ENCODE data around the gene DNM1L. TPM values are rescaled to one million over a fixed set of nuclear protein-coding genes. Genes with fewer than 3 reads are reported as not detected.

DNM1L gene
- total and polyA plus RNA-seq, 2 of the 4 experiments (the other 2 are of a cell fraction) = 44.8 to 70.1 TPM

GRCh38 chr12:32693036-32693435 lies 13.9 kb downstream of the DNM1L start:
- Histone ChIP-seq H3K27ac (ENCODE audit: insufficient read depth, low read length) (no peak overlapping the region), H4K8ac (ENCODE audit: low read depth in 2 of 2, low read length in 2 of 2) (no peak overlapping the region), H2AK9ac (replicated peaks; ENCODE audit: low read depth, low read length, poor library complexity) (no peak overlapping the region), H3K79me1 (ENCODE audit: low read depth in 1 of 2, low read length in 2 of 2) (peaks cover 15 to 64% of the 10 kb centered on the region in 2 experiments), H2BK15ac (ENCODE audit: low read depth, low read length) (no peak overlapping the region), H2BK120ac (ENCODE audit: low read depth, low read length) (no peak overlapping the region), H4K5ac (ENCODE audit: low read depth, low read length) (no peak overlapping the region), H3K9me3 (ENCODE audit: control insufficient read depth, insufficient read depth, low read length) (no peaks in the 10 kb centered on the region; the same call in 1 of the 2 replicates), H4K91ac (ENCODE audit: insufficient read depth, low read depth, low read length) (no peak overlapping the region), H3K14ac (replicated peaks; ENCODE audit: low read depth, low read length) (no peak overlapping the region), H2AK5ac (ENCODE audit: low read depth, low read length) (no peak overlapping the region), H3K23ac (ENCODE audit: low read depth, low read length) (no peak overlapping the region), H3K4me2 (ENCODE audit: low read depth, low read length) (no peak overlapping the region), H3K18ac (ENCODE audit: low read depth, low read length) (no peak overlapping the region), H3K4me3 (ENCODE audit: insufficient read depth, low read depth, low read length) (no peak overlapping the region), H2BK20ac (ENCODE audit: low read depth, low read length) (no peak overlapping the region), H3K27me3 (ENCODE audit: control insufficient read depth, insufficient read depth, low read length) (no peaks in the 10 kb centered on the region), H2AFZ (replicated peaks; ENCODE audit: low read length, poor library complexity) (no peak overlapping the region), H2BK5ac (ENCODE audit: low read depth, low read length, poor library complexity, severe bottlenecking) (no peak overlapping the region), H3K4ac (ENCODE audit: low read depth, low read length) (no peak overlapping the region), H4K20me1 (ENCODE audit: insufficient read depth, low read length) (peaks cover 31% of the 10 kb centered on the region), H3K36me3 (ENCODE audit: control insufficient read depth, insufficient read depth, low read length) (peaks cover 1% of the 10 kb centered on the region; the same call in 1 of the 2 replicates), H3K56ac (ENCODE audit: extremely low read depth, insufficient read depth, low read length) (no peak overlapping the region), H3K9ac (ENCODE audit: low read depth, low read length) (no peak overlapping the region), H3K9me1 (ENCODE audit: insufficient read depth, low read length) (no peaks in the 10 kb centered on the region; the same call in 1 of the 2 replicates), H3K4me1 (ENCODE audit: control insufficient read depth, insufficient read depth, low read length) (peaks cover 3% of the 10 kb centered on the region; the same call in 1 of the 2 replicates)
- intact Hi-C loops (cut with micrococcal nuclease) (no loop called here), dilution Hi-C loops (cut with HindIII; ENCODE audit: low sequenced_read_pairs, unreplicated experiment) (no loop called here), in situ Hi-C loops (cut with MboI; ENCODE audit: low sequenced_read_pairs) (loop anchor here (25.0 kb wide), 1 partner anchor 1031 kb away; the partner anchor contains the start of gene ETFBKMT)
- no peak for DNase-seq
- ATAC-seq (ENCODE audit: low read depth) = no peak
- ChIA-PET POLR2A (ENCODE audit: unreplicated experiment) (no interaction called here), CTCF (no interaction called here)
- no CpG with 5 or more reads among the region's 1 CpG for WGBS, 2 experiments (ENCODE audit: extremely low coverage in 2 of 2, insufficient read length in 1 of 2)
- TF ChIP-seq SMC3 (IDR thresholded peaks at IDR 0.05; ENCODE audit: low read depth, low read length) = no peak
- no peak for TF ChIP-seq RCOR1 (IDR thresholded peaks at IDR 0.05; ENCODE audit: insufficient replicate concordance, low read length)
- TF ChIP-seq MAFK (IDR thresholded peaks at IDR 0.05; ENCODE audit: low read depth, low read length) = no peak
- TF ChIP-seq RFX5 (IDR thresholded peaks at IDR 0.05; ENCODE audit: low read depth, low read length) = no peak
- TF ChIP-seq BHLHE40 (IDR thresholded peaks at IDR 0.05; ENCODE audit: low read depth, low read length) = no peak
- TF ChIP-seq NFE2L2 (IDR thresholded peaks at IDR 0.05; ENCODE audit: low read depth, low read length) = no peak
- no peak for TF ChIP-seq USF2 (IDR thresholded peaks at IDR 0.05; ENCODE audit: low read depth, low read length)
- no peak for TF ChIP-seq FOS (IDR thresholded peaks at IDR 0.05; ENCODE audit: low read depth, low read length)
- TF ChIP-seq POLR2A (IDR thresholded peaks at IDR 0.05; ENCODE audit: low read depth, low read length) = no peak
- no peak for TF ChIP-seq ELK1 (IDR thresholded peaks at IDR 0.05; ENCODE audit: borderline replicate concordance, low read depth, low read length)
- no TSS peak for BruUV-seq (replicated peaks)
